Measurements from ENCODE around the gene COX4I1.

Gene COX4I1

GRCh38 chr16:85777583-85778310, 21.7 kb upstream of the COX4I1 start:
- no peak overlapping the region for H3K4me3 ChIP-seq (ENCODE audit: low read depth, low read length)
- TF ChIP-seq, protein P1, sequence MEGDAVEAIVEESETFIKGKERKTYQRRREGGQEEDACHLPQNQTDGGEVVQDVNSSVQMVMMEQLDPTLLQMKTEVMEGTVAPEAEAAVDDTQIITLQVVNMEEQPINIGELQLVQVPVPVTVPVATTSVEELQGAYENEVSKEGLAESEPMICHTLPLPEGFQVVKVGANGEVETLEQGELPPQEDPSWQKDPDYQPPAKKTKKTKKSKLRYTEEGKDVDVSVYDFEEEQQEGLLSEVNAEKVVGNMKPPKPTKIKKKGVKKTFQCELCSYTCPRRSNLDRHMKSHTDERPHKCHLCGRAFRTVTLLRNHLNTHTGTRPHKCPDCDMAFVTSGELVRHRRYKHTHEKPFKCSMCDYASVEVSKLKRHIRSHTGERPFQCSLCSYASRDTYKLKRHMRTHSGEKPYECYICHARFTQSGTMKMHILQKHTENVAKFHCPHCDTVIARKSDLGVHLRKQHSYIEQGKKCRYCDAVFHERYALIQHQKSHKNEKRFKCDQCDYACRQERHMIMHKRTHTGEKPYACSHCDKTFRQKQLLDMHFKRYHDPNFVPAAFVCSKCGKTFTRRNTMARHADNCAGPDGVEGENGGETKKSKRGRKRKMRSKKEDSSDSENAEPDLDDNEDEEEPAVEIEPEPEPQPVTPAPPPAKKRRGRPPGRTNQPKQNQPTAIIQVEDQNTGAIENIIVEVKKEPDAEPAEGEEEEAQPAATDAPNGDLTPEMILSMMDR (IDR thresholded peaks at IDR 0.05; ENCODE audit: low read depth, low read length, missing control alignments) = no peak
- DNase-seq (ENCODE audit: low read depth) = no peak
- in situ Hi-C loops (cut with HindIII; ENCODE audit: low sequenced_read_pairs) = no loop called here

GRCh38 chr16:85778873-85779272, 20.6 kb upstream of the COX4I1 start:
- no peak overlapping the region for H3K4me3 ChIP-seq (ENCODE audit: low read depth, low read length)
- no peak for DNase-seq (ENCODE audit: low read depth)
- in situ Hi-C loops (cut with HindIII; ENCODE audit: low sequenced_read_pairs) = no loop called here
- TF ChIP-seq, protein P1 (IDR thresholded peaks at IDR 0.05; ENCODE audit: low read depth, low read length, missing control alignments) = no peak

GRCh38 chr16:85780281-85780680, 19.2 kb upstream of the COX4I1 start:
- TF ChIP-seq, protein P1 (IDR thresholded peaks at IDR 0.05; ENCODE audit: low read depth, low read length, missing control alignments) = no peak
- in situ Hi-C loops (cut with HindIII; ENCODE audit: low sequenced_read_pairs) = no loop called here
- H3K4me3 ChIP-seq (ENCODE audit: low read depth, low read length) = no peak overlapping the region
- no peak for DNase-seq (ENCODE audit: low read depth)

GRCh38 chr16:85781156-85781555, 18.3 kb upstream of the COX4I1 start:
- TF ChIP-seq, protein P1 (IDR thresholded peaks at IDR 0.05; ENCODE audit: low read depth, low read length, missing control alignments) = no peak
- no peak for DNase-seq (ENCODE audit: low read depth)
- H3K4me3 ChIP-seq (ENCODE audit: low read depth, low read length) = no peak overlapping the region
- in situ Hi-C loops (cut with HindIII; ENCODE audit: low sequenced_read_pairs) = no loop called here

- TF ChIP-seq, protein P1 (IDR thresholded peaks at IDR 0.05; ENCODE audit: low read depth, low read length, missing control alignments) = no peak
- in situ Hi-C loops (cut with HindIII; ENCODE audit: low sequenced_read_pairs) = no loop called here
- H3K4me3 ChIP-seq (ENCODE audit: low read depth, low read length) = no peak overlapping the region
- peak; percentile 57 for DNase-seq (ENCODE audit: low read depth)
Observed at GRCh38 chr16:85781695-85782370, 17.7 kb upstream of the COX4I1 start.

DNA sequence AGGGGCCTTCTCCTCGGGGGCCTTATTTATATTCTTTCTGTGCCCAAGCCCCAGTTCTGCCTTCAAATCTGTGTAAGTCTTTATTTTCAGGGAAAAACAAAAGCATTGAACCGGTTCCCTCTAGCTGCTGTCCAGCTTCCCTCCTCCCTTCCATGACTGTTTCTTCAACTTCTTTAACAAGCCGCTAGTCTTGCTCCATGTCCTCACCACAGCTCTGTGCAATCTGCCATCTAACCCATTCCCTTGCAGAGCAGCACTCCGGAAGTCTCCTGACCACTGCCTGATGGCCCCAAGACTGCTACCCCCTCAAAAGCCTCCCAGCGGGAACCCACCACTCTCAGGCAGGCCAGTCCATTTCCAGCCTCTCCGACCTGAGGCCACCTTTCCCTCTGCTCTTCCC, 17.0 kb upstream of the COX4I1 start:
- TF ChIP-seq, protein P1 (IDR thresholded peaks at IDR 0.05; ENCODE audit: low read depth, low read length, missing control alignments) = no peak
- no peak overlapping the region for H3K4me3 ChIP-seq (ENCODE audit: low read depth, low read length)
- in situ Hi-C loops (cut with HindIII; ENCODE audit: low sequenced_read_pairs) = no loop called here
- DNase-seq (ENCODE audit: low read depth) = no peak
